ENCODE measurements around the gene ZKSCAN4. TPM values are rescaled to one million over a fixed set of nuclear protein-coding genes. Genes with fewer than 3 reads are reported as not detected.

The ZKSCAN4 gene
- total RNA-seq, 1 donor from 2014 or later = 3.0 TPM

- DNase-seq (ENCODE audit: low read depth in 2 of 2) = no peak
Observed at GRCh38 chr6:28209753-28210535, 42.1 kb downstream of the ZKSCAN4 start.

DNA sequence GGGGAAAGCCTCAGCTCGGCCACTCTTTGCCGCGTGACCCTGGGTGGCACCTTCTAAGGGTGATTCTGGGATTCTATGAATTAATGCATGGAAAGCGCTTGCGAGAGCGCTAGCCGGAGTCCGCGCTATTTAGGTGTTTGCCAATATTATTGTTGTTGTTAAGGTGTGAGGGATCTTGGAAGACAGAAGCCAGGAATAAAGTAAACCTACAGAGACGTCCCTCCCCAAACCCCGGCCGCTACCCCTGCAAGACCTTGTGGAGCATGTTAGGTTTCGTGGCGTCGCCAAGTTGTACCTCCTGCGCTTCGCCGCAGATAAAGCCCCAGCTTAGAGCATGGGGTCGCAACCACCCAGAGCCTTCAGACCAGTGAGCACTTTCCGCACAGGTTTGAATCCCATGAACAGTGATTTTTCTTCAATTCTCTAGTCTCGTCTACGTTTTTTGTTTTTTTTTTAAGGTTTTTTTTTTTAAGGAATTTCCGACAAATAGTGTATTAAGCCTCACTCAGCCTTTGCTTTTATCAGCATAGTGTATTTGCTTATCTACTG, 43.9 kb downstream of the ZKSCAN4 start:
- no peak for DNase-seq (ENCODE audit: low read depth in 2 of 2)

DNA sequence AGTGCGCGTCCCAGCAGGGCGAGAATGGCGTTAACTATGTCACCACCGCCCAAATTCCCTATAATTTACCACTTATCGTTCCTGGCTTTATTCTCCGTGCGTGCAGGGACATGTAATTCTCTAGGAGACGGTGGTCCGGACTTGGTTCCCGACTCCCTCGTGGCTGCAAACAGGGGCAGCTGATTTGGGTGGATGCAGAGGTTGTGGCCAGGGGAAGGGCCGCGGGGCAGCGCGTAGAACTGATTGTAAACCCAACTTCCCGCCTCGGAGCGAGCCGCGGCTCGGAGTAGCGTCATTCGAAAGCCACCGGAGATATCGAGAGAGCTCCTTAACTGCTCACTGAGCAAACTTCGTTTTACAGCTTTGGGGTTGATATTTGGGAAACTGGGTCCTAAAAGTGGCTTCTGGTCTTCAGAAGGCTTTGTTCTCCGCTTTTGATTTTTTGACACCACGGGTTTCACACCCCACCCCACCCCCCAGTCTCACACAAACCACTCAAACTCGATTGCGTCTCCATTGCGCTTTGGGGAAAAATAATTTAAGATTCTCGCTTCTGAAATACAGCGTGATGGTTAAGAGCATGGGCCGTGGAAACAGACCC, 44.5 kb downstream of the ZKSCAN4 start:
- peak in 1 of 2 donors; percentile 51 for DNase-seq (ENCODE audit: low read depth in 2 of 2)

- DNase-seq (ENCODE audit: low read depth in 2 of 2) = no peak
Observed at GRCh38 chr6:28206928-28207509, 45.0 kb downstream of the ZKSCAN4 start.

DNA sequence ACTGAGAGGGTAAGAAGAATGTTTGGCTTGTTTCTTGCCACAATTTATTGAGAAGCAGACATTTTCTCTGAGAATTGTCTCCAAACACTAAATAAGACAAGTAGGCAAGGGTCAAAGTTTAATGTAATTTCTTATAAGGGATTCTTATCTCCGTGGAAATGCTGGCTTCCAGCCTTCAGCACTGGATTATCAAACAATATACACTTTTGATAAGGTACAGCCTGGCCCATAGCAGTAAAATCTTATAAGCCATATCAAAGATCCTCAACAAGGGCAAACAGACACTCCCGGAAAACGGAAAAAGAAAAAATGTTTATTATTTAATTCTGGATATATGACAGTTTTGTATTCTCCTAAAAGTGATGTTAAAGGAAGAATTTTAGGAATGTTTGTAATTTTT, 45.5 kb downstream of the ZKSCAN4 start:
- DNase-seq (ENCODE audit: low read depth in 2 of 2) = no peak

GRCh38 chr6:28205879-28206278, 46.2 kb downstream of the ZKSCAN4 start:
- DNase-seq (ENCODE audit: low read depth in 2 of 2) = no peak

- DNase-seq (ENCODE audit: low read depth in 2 of 2) = no peak
Observed at GRCh38 chr6:28203201-28203600, 48.9 kb downstream of the ZKSCAN4 start.

DNA sequence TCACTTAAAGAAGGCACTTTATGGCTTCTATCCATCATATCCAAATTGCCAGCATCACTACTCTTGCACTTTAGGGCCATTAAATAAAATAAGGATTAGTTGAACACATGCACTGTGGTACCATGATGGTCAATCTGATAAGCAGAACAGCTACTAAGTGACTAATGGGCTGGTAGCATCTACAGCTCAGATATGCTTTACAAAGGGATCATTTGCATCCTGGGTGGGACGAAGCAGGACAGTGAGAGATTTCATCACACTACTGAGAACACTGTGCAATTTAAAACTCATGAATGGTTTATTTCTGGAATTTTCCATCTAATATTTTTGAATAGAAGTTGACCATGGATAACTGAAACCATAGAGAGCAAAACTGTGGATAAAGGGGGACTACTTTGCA, 52.0 kb downstream of the ZKSCAN4 start:
- no peak for DNase-seq (ENCODE audit: low read depth in 2 of 2)

Other genes starting within 250 kb of the ZKSCAN4 start
- gene ZNF165, start 171.7 kb downstream of the ZKSCAN4 start, total RNA-seq = 0.25 and 0.39 TPM in 2 replicates
- 10.5 and 12.1 TPM in 2 replicates for gene ZSCAN16, start 127.7 kb downstream of the ZKSCAN4 start, total RNA-seq
- gene ZKSCAN8, start 110.4 kb downstream of the ZKSCAN4 start, total RNA-seq = 9.6 and 15.2 TPM in 2 replicates
- 6.5 and 8.6 TPM in 2 replicates for gene ZSCAN9, start 27.0 kb downstream of the ZKSCAN4 start, total RNA-seq
- gene NKAPL, start 7.0 kb upstream of the ZKSCAN4 start, total RNA-seq = under 0.01 and 0.38 TPM in 2 replicates
- gene ZSCAN26, start 14.9 kb upstream of the ZKSCAN4 start, total RNA-seq = 6.4 and 9.0 TPM in 2 replicates
- 4.6 and 5.2 TPM in 2 replicates for gene PGBD1, start 29.3 kb upstream of the ZKSCAN4 start, total RNA-seq
- gene ZSCAN31, start 83.9 kb upstream of the ZKSCAN4 start, total RNA-seq = 6.6 and 12.1 TPM in 2 replicates
- gene ZKSCAN3, start 97.7 kb upstream of the ZKSCAN4 start, total RNA-seq = 4.2 and 4.6 TPM in 2 replicates
- gene ZSCAN12, start 147.5 kb upstream of the ZKSCAN4 start, total RNA-seq = 2.1 and 3.2 TPM in 2 replicates
- under 0.01 and 0.26 TPM in 2 replicates for gene ZSCAN23, start 191.2 kb upstream of the ZKSCAN4 start, total RNA-seq